ENCODE measurements around the gene CNGA3. TPM values are rescaled to one million over a fixed set of nuclear protein-coding genes. Genes with fewer than 3 reads are reported as not detected.

The CNGA3 gene
- total and polyA plus RNA-seq, 2 experiments from 2014 or later = under 0.01 to 0.30 TPM

DNA sequence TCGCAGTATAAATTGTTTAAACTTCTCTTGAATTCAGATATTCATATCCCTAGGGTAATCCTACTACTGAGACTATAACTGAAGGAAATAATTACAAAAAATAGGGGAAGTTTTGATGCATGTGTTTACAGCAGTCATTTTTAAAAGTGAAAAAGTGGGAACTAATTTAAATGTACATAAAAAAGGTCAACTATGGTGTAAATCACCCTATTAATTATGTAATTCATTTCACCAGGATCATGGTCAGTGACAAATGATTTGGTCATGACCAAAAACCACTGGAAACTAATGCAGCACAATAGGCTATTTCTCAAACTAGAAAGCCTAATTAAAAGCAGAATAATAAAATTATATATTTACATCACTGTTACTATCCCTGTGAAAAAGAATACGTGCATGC, 5.0 kb upstream of the CNGA3 start:
- no peak for DNase-seq
- in situ Hi-C loops (cut with MboI) = no loop called here
- 76 to 79% methylated on average over 2 of the region's 2 CpGs for WGBS, 2 experiments (ENCODE audit: low coverage in 1 of 2, low lambda C conversion rate in 2 of 2, missing lambda C conversion rate in 2 of 2)
- Histone ChIP-seq H3K36me3 (ENCODE audit: low read depth) (no peaks in the 10 kb centered on the region), H3K4me3 (no peak overlapping the region), H3K27ac (no peak overlapping the region), H3K79me2 (ENCODE audit: insufficient read depth) (no peaks in the 10 kb centered on the region), H3K9me2 (ENCODE audit: insufficient read depth) (no peaks in the 10 kb centered on the region), H2AFZ (no peak overlapping the region), H4K20me1 (ENCODE audit: insufficient read depth) (no peaks in the 10 kb centered on the region), H3K9ac (no peak overlapping the region), H3K4me2 (ENCODE audit: unreplicated experiment) (no peak overlapping the region), H3K27me3 (replicated peaks; ENCODE audit: insufficient read depth) (peaks cover 8% of the 10 kb centered on the region), H3K4me1 (ENCODE audit: insufficient read depth) (no peaks in the 10 kb centered on the region), H3F3A (ENCODE audit: insufficient read depth) (no peaks in the 10 kb centered on the region), H3K9me3 (ENCODE audit: low read depth) (no peaks in the 10 kb centered on the region)
- no peak for TF ChIP-seq EZH2phosphoT487 (IDR thresholded peaks at IDR 0.05; ENCODE audit: insufficient read depth, low read depth)

DNA sequence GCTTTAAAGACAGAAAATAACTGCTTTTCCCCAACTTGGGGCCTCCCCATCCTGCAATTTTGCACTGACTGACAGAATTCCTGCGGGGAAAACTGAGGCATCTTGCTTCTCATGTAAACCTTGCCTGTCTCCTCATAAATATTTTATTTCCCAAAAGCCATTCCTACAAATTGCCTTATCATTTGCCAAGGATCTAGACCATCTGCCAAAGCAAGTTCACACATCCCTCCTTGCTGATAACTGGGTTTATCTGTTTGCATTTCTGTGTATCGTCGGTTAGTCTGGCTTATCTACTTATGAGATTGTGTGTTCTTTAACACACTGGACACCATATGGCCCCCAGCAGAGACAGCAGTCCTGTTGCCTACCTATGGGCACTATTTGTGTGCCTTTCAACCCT, 3.0 kb upstream of the CNGA3 start:
- Histone ChIP-seq H3K27me3 (replicated peaks; ENCODE audit: insufficient read depth) (peaks cover 29% of the 10 kb centered on the region), H2AFZ (no peak overlapping the region), H3K9me2 (ENCODE audit: insufficient read depth) (no peaks in the 10 kb centered on the region), H3K27ac (no peak overlapping the region), H3F3A (ENCODE audit: insufficient read depth) (no peaks in the 10 kb centered on the region), H4K20me1 (ENCODE audit: insufficient read depth) (no peaks in the 10 kb centered on the region), H3K36me3 (ENCODE audit: low read depth) (no peaks in the 10 kb centered on the region), H3K4me3 (no peak overlapping the region), H3K4me2 (ENCODE audit: unreplicated experiment) (no peak overlapping the region), H3K9me3 (ENCODE audit: low read depth) (no peaks in the 10 kb centered on the region), H3K4me1 (ENCODE audit: insufficient read depth) (0 out of 2 replicates have a peak, but pooled peaks cover 3% of the 10 kb centered on the region), H3K79me2 (ENCODE audit: insufficient read depth) (no peaks in the 10 kb centered on the region), H3K9ac (no peak overlapping the region)
- in situ Hi-C loops (cut with MboI) = no loop called here
- TF ChIP-seq EZH2 (IDR thresholded peaks at IDR 0.05; ENCODE audit: insufficient read depth, poor library complexity, severe bottlenecking) (no peak), EZH2phosphoT487 (IDR thresholded peaks at IDR 0.05; ENCODE audit: insufficient read depth, low read depth) (no peak)
- 26 to 27% methylated on average over 3 of the region's 3 CpGs for WGBS, 2 experiments (ENCODE audit: low coverage in 1 of 2, low lambda C conversion rate in 2 of 2, missing lambda C conversion rate in 2 of 2)
- no peak for DNase-seq

DNA sequence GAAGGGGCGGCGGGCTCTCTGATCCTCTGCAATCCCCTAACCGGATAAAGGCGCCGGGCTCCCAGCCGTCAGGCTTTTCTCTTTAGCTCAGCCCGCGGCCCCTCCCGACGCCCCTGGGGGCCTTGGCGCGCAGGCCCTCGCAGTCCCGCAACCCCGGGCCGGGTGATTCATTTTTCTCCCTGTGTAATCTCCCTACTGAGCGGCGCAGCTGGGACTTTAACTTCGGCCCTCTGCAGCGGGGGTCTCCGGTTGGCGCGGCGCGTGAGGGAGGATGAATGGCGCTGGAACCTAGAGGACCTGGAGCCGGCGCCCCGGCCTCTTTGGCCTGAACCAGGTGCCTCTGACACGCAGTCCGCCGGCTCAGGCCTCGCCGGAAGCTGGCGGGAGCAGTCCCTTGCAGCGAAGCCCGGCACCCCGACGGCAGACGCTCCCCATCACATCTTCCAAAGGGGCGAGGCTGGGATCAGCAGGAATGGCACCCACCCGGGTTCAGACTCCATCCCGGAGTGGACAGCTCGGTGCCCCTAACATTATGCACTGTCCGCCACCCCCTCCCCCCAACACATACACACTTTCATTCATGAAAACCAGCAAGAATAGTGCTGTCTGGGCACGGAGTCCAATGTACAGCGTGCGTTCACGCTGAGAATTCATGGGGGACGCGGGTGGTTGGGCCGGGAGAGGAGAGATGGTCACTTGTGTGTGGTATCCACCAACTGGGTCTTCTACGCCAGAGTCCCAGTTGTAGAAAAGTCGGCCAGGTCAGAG, 1.2 kb downstream of the CNGA3 start:
- peaks cover 42% of the 10 kb centered on the region for H3K27me3 ChIP-seq (replicated peaks; ENCODE audit: insufficient read depth)

DNA sequence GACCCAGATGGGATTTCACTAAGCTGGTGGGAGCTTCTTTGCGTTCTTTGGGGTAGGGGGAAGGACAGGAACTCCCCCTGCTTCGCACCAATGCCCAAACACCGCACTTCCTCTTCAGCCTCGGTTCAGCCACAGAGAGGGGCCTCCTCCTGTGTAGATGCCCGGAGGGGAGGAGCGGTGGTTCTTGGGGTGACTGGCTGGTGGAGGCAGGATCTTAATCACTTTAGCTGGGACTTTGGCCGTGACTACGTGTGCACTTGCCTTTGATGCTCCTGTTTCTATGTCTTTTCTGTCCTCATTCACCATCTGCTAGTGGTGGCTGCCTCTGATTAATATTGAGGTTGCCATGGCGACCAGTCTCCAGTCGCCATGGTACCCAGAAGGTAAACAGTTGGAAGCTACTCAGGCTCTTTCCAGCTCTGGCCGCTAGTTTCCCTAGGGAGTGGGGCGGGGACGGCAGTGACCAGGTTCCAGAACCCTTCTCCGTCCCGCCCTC, 1.9 kb downstream of the CNGA3 start:
- Histone ChIP-seq H3K9ac (no peak overlapping the region), H3K27me3 (replicated peaks; ENCODE audit: insufficient read depth) (peaks cover 42% of the 10 kb centered on the region), H2AFZ (no peak overlapping the region), H4K20me1 (ENCODE audit: insufficient read depth) (no peaks in the 10 kb centered on the region), H3K27ac (no peak overlapping the region), H3F3A (ENCODE audit: insufficient read depth) (no peaks in the 10 kb centered on the region), H3K9me2 (ENCODE audit: insufficient read depth) (no peaks in the 10 kb centered on the region), H3K36me3 (ENCODE audit: low read depth) (no peaks in the 10 kb centered on the region), H3K4me3 (no peak overlapping the region), H3K4me1 (ENCODE audit: insufficient read depth) (0 out of 2 replicates have a peak, but pooled peaks cover 3% of the 10 kb centered on the region), H3K9me3 (ENCODE audit: low read depth) (no peaks in the 10 kb centered on the region), H3K79me2 (ENCODE audit: insufficient read depth) (no peaks in the 10 kb centered on the region), H3K4me2 (ENCODE audit: unreplicated experiment) (no peak overlapping the region)
- WGBS, 2 experiments (ENCODE audit: low coverage in 1 of 2, low lambda C conversion rate in 2 of 2, missing lambda C conversion rate in 2 of 2) = 7 to 9% methylated on average over 15 of the region's 15 CpGs
- TF ChIP-seq EZH2 (IDR thresholded peaks at IDR 0.05; ENCODE audit: insufficient read depth, poor library complexity, severe bottlenecking) = no peak
- TF ChIP-seq EZH2phosphoT487 (IDR thresholded peaks at IDR 0.05; ENCODE audit: insufficient read depth, low read depth) = no peak
- DNase-seq = peak; percentile 18
- in situ Hi-C loops (cut with MboI) = no loop called here

More for the DNA sequence above, 1.2 kb downstream of the CNGA3 start:
- H3K9ac ChIP-seq = no peak overlapping the region
- in situ Hi-C loops (cut with MboI) = no loop called here
- DNase-seq = peak; percentile 9
- H3K4me3 ChIP-seq = peak overlapping the region; percentile 68; the same call in 1 of the 2 replicates
- H3K79me2 ChIP-seq (ENCODE audit: insufficient read depth) = no peaks in the 10 kb centered on the region
- no peaks in the 10 kb centered on the region for H3F3A ChIP-seq (ENCODE audit: insufficient read depth)
- TF ChIP-seq EZH2phosphoT487 (IDR thresholded peaks at IDR 0.05; ENCODE audit: insufficient read depth, low read depth) (no peak), EZH2 (IDR thresholded peaks at IDR 0.05; ENCODE audit: insufficient read depth, poor library complexity, severe bottlenecking) (peak; percentile 66)
- H3K4me1 ChIP-seq (ENCODE audit: insufficient read depth) = 0 out of 2 replicates have a peak, but pooled peaks cover 3% of the 10 kb centered on the region
- no peaks in the 10 kb centered on the region for H4K20me1 ChIP-seq (ENCODE audit: insufficient read depth)
- no peaks in the 10 kb centered on the region for H3K9me2 ChIP-seq (ENCODE audit: insufficient read depth)
- H3K9me3 ChIP-seq (ENCODE audit: low read depth) = no peaks in the 10 kb centered on the region
- peak overlapping the region; percentile 85 for H3K4me2 ChIP-seq (ENCODE audit: unreplicated experiment)
- 6 to 8% methylated on average over 46 to 53 of the region's 54 CpGs for WGBS, 2 experiments (ENCODE audit: low coverage in 1 of 2, low lambda C conversion rate in 2 of 2, missing lambda C conversion rate in 2 of 2)
- H2AFZ ChIP-seq = no peak overlapping the region
- no peak overlapping the region for H3K27ac ChIP-seq
- no peaks in the 10 kb centered on the region for H3K36me3 ChIP-seq (ENCODE audit: low read depth)
